Measurements from ENCODE around the gene FAM83C.

FAM83C gene

GRCh38 chr20:35286899-35287508 is 5.2 kb downstream of the FAM83C start:
- H3K27ac Mint-ChIP-seq: no peak overlapping the region
- no peak for ATAC-seq (ENCODE audit: low read depth)
- no peaks in the 10 kb centered on the region for H3K9me3 Mint-ChIP-seq
- DNase-seq (ENCODE audit: low spot score in 2 of 2): no peak
- peaks cover 1% of the 10 kb centered on the region for H3K27me3 Mint-ChIP-seq
- H3K4me1 Mint-ChIP-seq: peaks cover 18% of the 10 kb centered on the region
- H3K4me3 Mint-ChIP-seq: no peak overlapping the region
- H3K36me3 Mint-ChIP-seq: peaks cover 5% of the 10 kb centered on the region

- Mint-ChIP-seq H3K27ac (peak overlapping the region; percentile 36), H3K9me3 (no peaks in the 10 kb centered on the region), H3K4me3 (peak overlapping the region; percentile 71), H3K36me3 (peaks cover 5% of the 10 kb centered on the region), H3K27me3 (peaks cover 1% of the 10 kb centered on the region), H3K4me1 (peaks cover 18% of the 10 kb centered on the region)
- ATAC-seq (ENCODE audit: low read depth) (no peak), DNase-seq (ENCODE audit: low spot score in 2 of 2) (no peak)
Measured at GRCh38 chr20:35286077-35286898, 5.9 kb downstream of the FAM83C start.

- H3K4me3 Mint-ChIP-seq: peak overlapping the region; percentile 71
- H3K9me3 Mint-ChIP-seq: no peaks in the 10 kb centered on the region
- H3K27ac Mint-ChIP-seq: peak overlapping the region; percentile 36
- no peak for DNase-seq (ENCODE audit: low spot score in 2 of 2)
- H3K36me3 Mint-ChIP-seq: peaks cover 5% of the 10 kb centered on the region
- peaks cover 18% of the 10 kb centered on the region for H3K4me1 Mint-ChIP-seq
- H3K27me3 Mint-ChIP-seq: peaks cover 1% of the 10 kb centered on the region
- no peak for ATAC-seq (ENCODE audit: low read depth)
Measured at GRCh38 chr20:35285806-35286076, 6.5 kb downstream of the FAM83C start.

- peaks cover 20% of the 10 kb centered on the region for H3K4me1 Mint-ChIP-seq
- peak overlapping the region; percentile 90 for H3K4me3 Mint-ChIP-seq
- no peaks in the 10 kb centered on the region for H3K27me3 Mint-ChIP-seq
- ATAC-seq (ENCODE audit: low read depth): no peak
- H3K27ac Mint-ChIP-seq: peak overlapping the region; percentile 74
- no peaks in the 10 kb centered on the region for H3K9me3 Mint-ChIP-seq
- no peak for DNase-seq (ENCODE audit: low spot score in 2 of 2)
- peaks cover 7% of the 10 kb centered on the region for H3K36me3 Mint-ChIP-seq
Measured at GRCh38 chr20:35284992-35285805, 7.0 kb downstream of the FAM83C start.

- Mint-ChIP-seq H3K27ac (peak within 1 kb of the TSS; percentile 74), H3K9me3 (no peaks in the 10 kb centered on the region), H3K4me3 (peak within 1 kb of the TSS; percentile 90), H3K4me1 (peaks cover 22% of the 10 kb centered on the region), H3K27me3 (no peaks in the 10 kb centered on the region), H3K36me3 (peaks cover 14% of the 10 kb centered on the region)
- ATAC-seq (ENCODE audit: low read depth) (peak; percentile 83), DNase-seq (ENCODE audit: low spot score in 2 of 2) (peak; percentile 49 to 71)
Measured at GRCh38 chr20:35284267-35284991, 7.8 kb downstream of the FAM83C start, which contains the start of gene EIF6. TSS of gene EIF6 (minus strand) at chr20:35284772. CDS start at chr20:35284487, 285 bp downstream.

- H3K27ac Mint-ChIP-seq: peak overlapping the region; percentile 74
Measured at GRCh38 chr20:35283441-35284266, 8.6 kb downstream of the FAM83C start.

GRCh38 chr20:35281506-35282101 is 10.6 kb downstream of the FAM83C start:
- no peak overlapping the region for H3K27ac Mint-ChIP-seq
- ATAC-seq (ENCODE audit: low read depth): no peak
- H3K9me3 Mint-ChIP-seq: no peaks in the 10 kb centered on the region
- peaks cover 25% of the 10 kb centered on the region for H3K4me1 Mint-ChIP-seq
- no peaks in the 10 kb centered on the region for H3K27me3 Mint-ChIP-seq
- H3K4me3 Mint-ChIP-seq: no peak overlapping the region
- H3K36me3 Mint-ChIP-seq: peaks cover 21% of the 10 kb centered on the region
- no peak for DNase-seq (ENCODE audit: low spot score in 2 of 2)

More at GRCh38 chr20:35283441-35284266, 8.6 kb downstream of the FAM83C start:
- Mint-ChIP-seq H3K4me1 (peaks cover 22% of the 10 kb centered on the region), H3K9me3 (no peaks in the 10 kb centered on the region), H3K36me3 (peaks cover 17% of the 10 kb centered on the region), H3K4me3 (peak overlapping the region; percentile 90), H3K27me3 (no peaks in the 10 kb centered on the region)
- DNase-seq (ENCODE audit: low spot score in 2 of 2) (no peak), ATAC-seq (ENCODE audit: low read depth) (peak; percentile 16)

GRCh38 chr20:35280523-35280922 is 11.7 kb downstream of the FAM83C start:
- ATAC-seq (ENCODE audit: low read depth) (no peak), DNase-seq (ENCODE audit: low spot score in 2 of 2) (no peak)
- Mint-ChIP-seq H3K4me3 (no peak overlapping the region), H3K36me3 (peaks cover 21% of the 10 kb centered on the region), H3K4me1 (peaks cover 25% of the 10 kb centered on the region), H3K27me3 (no peaks in the 10 kb centered on the region), H3K27ac (peak overlapping the region; percentile 95), H3K9me3 (no peaks in the 10 kb centered on the region)

- Mint-ChIP-seq H3K9me3 (no peaks in the 10 kb centered on the region), H3K27me3 (no peaks in the 10 kb centered on the region), H3K4me3 (no peak overlapping the region), H3K36me3 (peaks cover 21% of the 10 kb centered on the region), H3K27ac (peak overlapping the region; percentile 95), H3K4me1 (peaks cover 22% of the 10 kb centered on the region)
- DNase-seq (ENCODE audit: low spot score in 2 of 2): no peak
- ATAC-seq (ENCODE audit: low read depth): no peak
Measured at GRCh38 chr20:35279533-35280174, 12.6 kb downstream of the FAM83C start.

- H3K4me3 Mint-ChIP-seq: no peak overlapping the region
- H3K9me3 Mint-ChIP-seq: no peaks in the 10 kb centered on the region
- peaks cover 21% of the 10 kb centered on the region for H3K36me3 Mint-ChIP-seq
- DNase-seq (ENCODE audit: low spot score in 2 of 2) (no peak), ATAC-seq (ENCODE audit: low read depth) (no peak)
- no peaks in the 10 kb centered on the region for H3K27me3 Mint-ChIP-seq
- peaks cover 22% of the 10 kb centered on the region for H3K4me1 Mint-ChIP-seq
- H3K27ac Mint-ChIP-seq: peak overlapping the region; percentile 95
Measured at GRCh38 chr20:35279040-35279439, 13.2 kb downstream of the FAM83C start.

- DNase-seq (ENCODE audit: low spot score in 2 of 2): peak; percentile 87 to 90
- peaks cover 19% of the 10 kb centered on the region for H3K36me3 Mint-ChIP-seq
Measured at GRCh38 chr20:35277531-35278395, 14.5 kb downstream of the FAM83C start, which contains the start of gene MMP24OS. TSS of gene MMP24OS (minus strand) at chr20:35278122. CDS start at chr20:35277929, 193 bp downstream.

More at GRCh38 chr20:35277531-35278395, 14.5 kb downstream of the FAM83C start, which contains the start of gene MMP24OS:
- Mint-ChIP-seq H3K4me1 (peaks cover 16% of the 10 kb centered on the region), H3K9me3 (no peaks in the 10 kb centered on the region), H3K27me3 (no peaks in the 10 kb centered on the region), H3K4me3 (peak within 1 kb of the TSS; percentile 93), H3K27ac (peak within 1 kb of the TSS; percentile 95)
- ATAC-seq (ENCODE audit: low read depth): peak; percentile 86
